ENCODE measurements around the gene GRIK4.

GRIK4 gene

DNA sequence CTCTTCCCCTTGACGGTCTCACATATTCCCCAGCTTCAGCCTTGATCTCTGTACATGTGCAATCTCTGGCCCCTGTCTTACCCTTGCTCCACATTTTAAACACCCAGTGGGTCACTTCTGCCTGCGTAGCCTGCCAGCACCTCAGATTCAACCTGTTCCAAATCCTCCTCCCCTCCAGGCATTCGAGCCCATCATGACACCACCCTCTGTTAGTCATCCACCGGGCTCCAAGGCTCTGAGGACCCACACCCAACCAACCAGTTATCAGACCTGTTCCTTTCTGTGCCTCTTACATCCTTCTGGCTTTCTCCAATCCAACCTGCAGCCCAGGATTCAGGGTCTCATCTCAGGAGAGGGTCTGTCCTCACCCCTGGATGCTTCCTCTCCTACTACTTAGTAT, 392.6 kb downstream of the GRIK4 start:
- no peak for DNase-seq (ENCODE audit: low read depth in 3 of 3, low spot score in 1 of 3)

- DNase-seq (ENCODE audit: low read depth in 3 of 3, low spot score in 1 of 3) = no peak
Measured at GRCh38 chr11:120906766-120907165, 395.2 kb downstream of the GRIK4 start.

- DNase-seq (ENCODE audit: low read depth in 3 of 3, low spot score in 1 of 3) = no peak
Measured at GRCh38 chr11:120907971-120908370, 396.4 kb downstream of the GRIK4 start.

GRCh38 chr11:120908461-120909181, 397.1 kb downstream of the GRIK4 start:
- no peak for DNase-seq (ENCODE audit: low read depth in 3 of 3, low spot score in 1 of 3)

GRCh38 chr11:120909676-120910416, 398.3 kb downstream of the GRIK4 start:
- DNase-seq (ENCODE audit: low read depth in 3 of 3, low spot score in 1 of 3) = no peak

DNA sequence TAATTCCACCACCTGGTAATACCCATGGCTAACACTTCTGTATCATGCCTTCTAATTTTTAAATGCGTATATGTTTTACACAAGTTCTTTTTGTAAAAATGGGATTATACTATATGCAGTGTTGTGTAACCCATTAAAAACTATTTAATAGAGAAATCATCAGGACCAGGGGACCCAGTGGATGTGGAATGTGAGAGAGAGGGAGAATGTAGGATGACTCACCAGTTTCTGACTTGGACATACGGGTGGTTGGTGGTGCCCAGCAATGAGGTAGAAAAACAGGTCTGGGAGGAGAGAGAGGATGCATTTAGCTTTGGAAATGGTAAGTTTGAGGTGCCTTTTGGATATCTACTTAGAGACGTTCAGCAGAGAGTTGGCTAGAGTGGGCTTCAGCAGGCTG, 400.4 kb downstream of the GRIK4 start:
- DNase-seq (ENCODE audit: low read depth in 3 of 3, low spot score in 1 of 3) = no peak

DNA sequence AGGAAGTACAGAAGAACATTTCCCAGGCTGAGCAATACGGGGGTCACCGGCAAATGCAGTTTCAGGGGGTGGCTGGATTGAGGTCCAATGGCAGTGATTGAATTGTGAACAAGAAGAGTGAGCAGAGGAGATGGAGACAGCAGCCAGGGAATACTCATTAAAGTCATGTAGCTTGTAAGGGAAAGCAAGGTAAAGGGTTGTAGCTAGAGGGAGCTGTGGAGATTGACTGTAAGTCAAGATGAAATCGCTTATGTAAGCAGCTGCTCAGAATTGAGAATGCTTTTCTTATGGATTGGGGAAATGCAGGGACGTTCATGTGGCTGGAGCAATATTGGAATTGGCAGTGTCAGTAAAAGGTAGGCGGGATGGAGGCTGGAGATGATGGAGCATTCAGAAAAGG, 401.0 kb downstream of the GRIK4 start:
- no peak for DNase-seq (ENCODE audit: low read depth in 3 of 3, low spot score in 1 of 3)

- DNase-seq (ENCODE audit: low read depth in 3 of 3, low spot score in 1 of 3) = no peak
Measured at GRCh38 chr11:120912915-120913314, 401.4 kb downstream of the GRIK4 start.

GRCh38 chr11:120914021-120914420, 402.5 kb downstream of the GRIK4 start:
- DNase-seq (ENCODE audit: low read depth in 3 of 3, low spot score in 1 of 3) = no peak

- no peak for DNase-seq (ENCODE audit: low read depth in 3 of 3, low spot score in 1 of 3)
Measured at GRCh38 chr11:120914601-120915000, 403.1 kb downstream of the GRIK4 start.

DNA sequence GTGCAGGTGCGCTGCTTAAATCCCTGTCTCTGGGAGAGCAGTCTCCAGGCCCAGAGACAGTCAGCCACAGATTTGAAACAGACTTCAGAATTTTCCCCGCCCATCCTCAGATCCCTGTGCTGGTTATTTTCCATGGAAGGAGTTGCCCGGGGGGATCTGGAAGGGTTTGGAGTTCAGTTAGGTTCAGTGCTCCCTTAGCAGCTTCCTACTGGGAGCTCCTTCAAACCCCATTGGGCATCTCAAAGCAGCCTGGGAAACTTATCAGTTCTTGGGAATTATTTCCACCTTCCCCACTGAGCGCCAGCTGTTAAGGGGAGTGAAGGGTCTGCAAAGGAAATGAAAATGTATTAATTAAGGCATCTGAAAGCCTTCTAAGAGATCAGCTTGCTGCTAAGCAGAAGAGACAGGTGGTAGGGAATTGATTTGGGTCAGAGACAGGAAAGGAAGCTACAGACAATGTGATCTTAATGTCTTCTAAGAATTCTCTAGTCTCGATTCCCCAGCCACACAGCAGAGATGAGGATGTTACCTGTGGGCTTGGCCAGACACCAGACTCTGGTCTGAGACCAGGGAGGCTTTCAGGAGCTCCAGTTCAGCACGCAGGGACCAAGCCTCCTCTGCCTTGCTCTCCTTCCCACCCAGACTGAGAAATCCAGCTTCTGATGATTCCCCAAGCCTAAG, 406.2 kb downstream of the GRIK4 start:
- no peak for DNase-seq (ENCODE audit: low read depth in 3 of 3, low spot score in 1 of 3)

DNA sequence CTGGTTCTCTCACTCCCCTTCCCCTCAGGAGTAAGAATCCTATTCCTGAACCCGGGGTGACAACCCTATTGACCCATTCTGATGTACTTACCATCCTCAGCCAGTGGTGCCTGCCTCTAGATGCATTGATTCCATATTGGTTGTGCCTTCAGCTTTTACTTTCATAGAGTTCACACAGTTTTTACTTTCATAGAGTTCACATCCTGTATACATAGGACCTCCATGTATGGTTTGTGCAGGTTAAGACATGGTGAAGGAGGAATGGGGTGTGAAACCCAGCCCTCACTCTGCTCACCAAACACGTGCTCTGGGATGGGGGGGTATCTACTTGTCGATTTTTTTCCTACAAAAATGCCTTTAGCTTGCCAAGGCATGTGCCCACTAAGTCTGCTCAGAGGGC, 406.7 kb downstream of the GRIK4 start:
- DNase-seq (ENCODE audit: low read depth in 3 of 3, low spot score in 1 of 3) = no peak

DNA sequence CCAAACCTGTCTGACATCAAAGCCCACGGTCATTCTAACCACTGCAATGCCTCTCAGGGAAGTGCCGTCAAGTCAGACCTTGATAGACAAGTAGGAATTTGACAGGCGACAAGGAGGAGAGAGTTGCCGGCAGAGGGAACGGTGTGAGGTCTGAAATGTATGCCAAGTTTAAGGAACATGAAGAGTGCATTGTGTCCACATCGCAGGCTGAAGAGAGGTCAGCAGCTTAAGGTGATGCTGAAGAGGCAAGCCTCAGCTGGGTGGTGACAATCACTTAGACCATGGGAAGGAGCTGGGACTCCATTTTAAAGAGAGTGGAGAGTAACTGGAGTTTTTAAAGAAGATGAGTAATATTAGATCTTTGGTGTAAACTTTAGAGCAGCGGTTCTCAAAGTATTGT, 407.5 kb downstream of the GRIK4 start:
- no peak for DNase-seq (ENCODE audit: low read depth in 3 of 3, low spot score in 1 of 3)

GRCh38 chr11:120919566-120919965, 408.0 kb downstream of the GRIK4 start:
- no peak for DNase-seq (ENCODE audit: low read depth in 3 of 3, low spot score in 1 of 3)

DNA sequence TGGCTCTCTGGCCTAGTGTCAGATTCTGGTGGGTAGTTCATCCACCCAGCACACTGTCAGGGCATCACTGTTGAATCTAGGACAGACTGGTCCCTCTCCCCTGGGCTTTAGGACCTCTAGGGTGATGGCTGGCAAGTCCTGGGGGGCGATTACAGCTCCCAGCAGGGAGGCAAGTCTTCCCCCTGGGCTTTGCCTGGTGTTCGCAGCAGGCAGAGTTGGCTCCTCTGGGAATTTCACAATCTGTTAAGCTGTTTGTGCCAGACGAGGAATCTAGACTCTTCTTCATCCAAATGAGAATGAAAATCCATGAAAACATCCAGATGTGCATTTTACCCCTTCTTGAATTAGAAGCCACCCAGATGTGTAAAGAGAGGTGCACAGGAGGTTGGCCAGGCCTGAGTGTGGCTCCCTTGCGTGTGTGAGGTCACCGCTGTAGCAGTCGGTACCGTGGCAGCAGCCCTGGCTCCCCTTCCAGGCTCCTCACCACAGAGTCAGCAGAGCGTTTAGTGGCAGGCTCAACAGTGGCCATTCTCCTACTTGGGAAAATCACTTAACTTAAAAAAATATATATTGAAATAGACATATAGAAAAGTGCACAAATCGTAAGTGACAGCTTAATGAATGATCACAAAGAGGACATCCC, 412.4 kb downstream of the GRIK4 start:
- no peak for DNase-seq (ENCODE audit: low read depth in 3 of 3, low spot score in 1 of 3)

DNA sequence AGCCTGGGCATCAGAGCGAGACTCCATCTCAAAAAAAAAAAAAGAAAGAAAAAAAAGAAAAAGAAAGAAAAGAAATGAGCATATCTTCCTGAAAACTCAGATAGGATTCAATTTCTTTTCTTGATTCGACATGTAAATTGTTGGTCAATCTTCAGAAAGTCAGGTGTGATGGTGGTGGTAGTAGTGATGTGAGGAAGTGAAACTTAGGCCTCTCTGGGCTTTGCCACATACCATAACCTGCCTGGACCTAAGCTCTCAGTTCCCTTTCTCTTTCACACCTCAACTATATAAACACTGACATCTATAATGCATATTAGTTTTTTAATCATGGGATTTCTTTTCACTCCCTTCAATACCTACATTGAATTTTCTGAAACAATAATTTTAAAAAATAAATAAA, 414.4 kb downstream of the GRIK4 start:
- no peak for DNase-seq (ENCODE audit: low read depth in 3 of 3, low spot score in 1 of 3)

DNA sequence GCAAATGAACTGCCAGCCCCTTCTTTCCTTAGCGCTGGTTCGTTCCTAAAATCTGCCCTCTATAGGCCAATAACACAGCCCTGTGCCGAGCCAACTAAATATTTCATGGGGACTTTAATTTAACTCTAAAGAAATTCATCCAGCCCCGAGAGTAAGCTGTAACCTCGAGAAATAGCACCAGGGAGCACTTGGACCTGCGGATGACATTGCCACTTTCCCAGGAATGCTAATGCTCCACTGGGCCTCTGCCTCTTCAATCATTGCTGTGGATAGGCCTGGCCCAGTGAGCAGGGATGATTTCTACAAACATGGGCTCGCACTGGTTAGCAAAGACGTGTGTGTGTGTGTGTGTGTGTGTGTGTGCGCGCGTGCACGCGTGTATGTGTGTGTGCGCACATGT, 417.1 kb downstream of the GRIK4 start:
- DNase-seq (ENCODE audit: low read depth in 3 of 3, low spot score in 1 of 3) = no peak

DNA sequence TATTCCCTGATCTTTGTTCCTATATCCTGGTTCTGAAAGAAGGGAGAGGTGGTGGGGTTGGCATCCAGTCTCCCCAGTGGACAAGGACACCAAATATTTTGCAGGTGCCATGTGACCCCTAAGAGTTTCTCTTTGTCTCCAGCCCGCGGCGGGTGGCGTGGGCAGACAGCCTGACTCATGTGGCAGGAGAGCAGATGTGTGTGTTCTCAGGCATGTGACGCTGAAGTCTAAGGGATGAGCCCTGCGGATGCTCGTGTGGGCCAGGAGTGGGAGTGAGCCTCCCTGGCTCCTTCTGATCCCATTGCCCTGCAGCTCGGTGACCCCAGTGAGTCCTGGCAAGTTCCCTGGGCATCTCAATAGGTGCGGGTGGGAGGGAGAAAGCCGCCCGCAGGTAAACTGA, 417.5 kb downstream of the GRIK4 start:
- no peak for DNase-seq (ENCODE audit: low read depth in 3 of 3, low spot score in 1 of 3)

- peak in 1 of 3 donors; percentile 6 for DNase-seq (ENCODE audit: low read depth in 3 of 3, low spot score in 1 of 3)
Measured at GRCh38 chr11:120929664-120930154, 418.2 kb downstream of the GRIK4 start.

DNA sequence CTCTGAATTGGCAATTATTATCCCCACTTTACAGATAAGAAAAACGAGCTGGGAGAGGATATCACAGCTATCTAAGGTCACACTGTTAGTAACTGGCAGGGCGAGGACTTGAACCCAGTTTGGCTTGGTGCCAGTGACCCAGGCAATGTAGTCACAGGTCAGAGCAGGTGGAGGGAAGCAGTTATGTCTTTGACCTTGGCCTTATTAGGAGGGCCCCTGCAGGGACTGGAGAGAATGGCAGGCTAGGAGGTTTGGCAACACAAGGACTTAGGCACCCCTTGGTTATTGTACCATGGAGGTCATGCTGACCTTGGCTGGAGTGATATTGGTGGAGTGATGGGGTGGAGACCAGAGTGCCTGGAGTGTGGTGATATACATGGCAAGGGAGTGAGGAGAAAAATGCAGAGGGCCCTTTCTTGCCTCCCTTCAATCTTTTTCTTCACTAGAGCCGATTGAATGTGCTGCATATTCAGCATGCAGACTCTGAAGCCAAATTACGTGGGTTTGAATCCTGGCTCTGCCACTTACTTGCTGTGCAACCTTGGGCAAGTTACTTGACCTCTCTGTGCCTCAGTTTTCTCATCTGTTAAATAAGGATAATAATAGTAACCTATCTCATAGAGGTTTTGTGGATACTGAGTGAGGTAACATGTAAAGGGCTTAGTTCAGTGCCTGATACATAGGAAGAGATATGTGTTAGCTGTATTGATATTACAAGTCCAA, 419.7 kb downstream of the GRIK4 start:
- DNase-seq (ENCODE audit: low read depth in 3 of 3, low spot score in 1 of 3) = no peak

Measured in stimulated activated CD4-positive, alpha-beta T cell treated with anti-CD3 and anti-CD28 coated beads, TNF-alpha, amount 100 ng/mL, for 1 hour (primary cell).